HepG2 (cell line): ENCODE results near the gene REST. TPM values are rescaled to one million over a fixed set of nuclear protein-coding genes. Genes with fewer than 3 reads are reported as not detected.

ENCODE experiments used
- EZH2 ChIP-seq: conservative IDR thresholded peaks from 2 replicates; pipeline ENCODE4 v1.6.1; 2012; ENCODE audit warnings: mild to moderate bottlenecking, low read depth, low read length, moderate library complexity
- GTF2F1 ChIP-seq: fragments of 150-350 bp; IDR thresholded peaks from 2 replicates; pipeline ENCODE4 v1.6.1; 2014; ENCODE audit warnings: low read length
- KAT2B ChIP-seq: fragments of 150-350 bp; IDR thresholded peaks from 2 replicates; pipeline ENCODE4 v1.6.1; 2014; ENCODE audit warnings: low read depth, low read length, borderline replicate concordance
- MBNL3 ChIP-seq: fragments of 250-450 bp; sonication (Bioruptor Pico); conservative IDR thresholded peaks from 2 replicates; pipeline ENCODE4 v1.8.0; 2022; ENCODE audit warnings: mild to moderate bottlenecking, inconsistent platforms
- PHF8 ChIP-seq: sonication (generic); formaldehyde crosslinking; IDR thresholded peaks from 2 replicates; pipeline ENCODE4 v1.5.0; 2020; ENCODE audit warnings: missing genetic modification reagents
- WIZ ChIP-seq: sonication (generic); formaldehyde crosslinking; IDR thresholded peaks from 2 replicates; pipeline ENCODE4 v1.5.1; 2020; ENCODE audit warnings: mild to moderate bottlenecking, missing genetic modification reagents
- ZBTB8A ChIP-seq: sonication (generic); formaldehyde crosslinking; IDR thresholded peaks from 2 replicates; pipeline ENCODE4 v1.4.0; 2020; ENCODE audit warnings: mild to moderate bottlenecking, low read depth, missing genetic modification reagents, borderline replicate concordance
- ZNF207 ChIP-seq: fragments of 450-650 bp; IDR thresholded peaks from 2 replicates; pipeline ENCODE4 v1.6.1; 2016; ENCODE audit warnings: antibody characterized with exemption, borderline replicate concordance
- ZNF225 ChIP-seq: sonication (generic); formaldehyde crosslinking; IDR thresholded peaks from 2 replicates; pipeline ENCODE4 v1.4.0; 2020; ENCODE audit warnings: mild to moderate bottlenecking, missing genetic modification reagents
- ZNF274 ChIP-seq: sonication (generic); formaldehyde crosslinking; IDR thresholded peaks from 2 replicates; pipeline ENCODE4 v1.5.1; 2020; ENCODE audit warnings: mild to moderate bottlenecking, missing genetic modification reagents
- ZNF430 ChIP-seq: sonication (generic); formaldehyde crosslinking; IDR thresholded peaks from 2 replicates; pipeline ENCODE4 v1.9.0; 2021; ENCODE audit warnings: mild to moderate bottlenecking, missing genetic modification reagents
- ZNF713 ChIP-seq: sonication (generic); formaldehyde crosslinking; IDR thresholded peaks from 2 replicates; pipeline ENCODE4 v1.4.0; 2020; ENCODE audit warnings: mild to moderate bottlenecking, missing genetic modification reagents
- ZNF841 ChIP-seq: sonication (generic); formaldehyde crosslinking; IDR thresholded peaks from 2 replicates; pipeline ENCODE4 v1.8.1; 2023; ENCODE audit warnings: missing genetic modification reagents, borderline replicate concordance
- ZSCAN12 ChIP-seq: sonication (generic); formaldehyde crosslinking; IDR thresholded peaks from 2 replicates; pipeline ENCODE4 v1.9.0; 2021; ENCODE audit warnings: mild to moderate bottlenecking, missing genetic modification reagents
- polyA plus RNA-seq, 8 experiments: library from polyadenylated mRNA; depleted of rRNA in 3 of 8; stranded (reverse) in 7 of 8; unstranded in 1 of 8; fragments of >200 nt; fragmentation: Illumina TruSeq in 4 of 8; extraction: Trizol in 4 of 8; gene quantifications; 2 replicates each; pipeline versions ENCODE4 v1.2.1 to v1.2.3, GENCODE V29; 2011 to 2016; ENCODE audit warnings: low read depth in 4 of 8, missing spikeins in 1 of 8, mixed read lengths in 1 of 8; ENCODE audit not compliant: insufficient read depth in 1 of 8
- total RNA-seq, 5 experiments: library from RNA; depleted of rRNA; stranded (reverse); fragments of >200 nt; fragmentation: Illumina TruSeq; extraction: Trizol; gene quantifications; 2 replicates each; pipeline ENCODE4 v1.2.3, GENCODE V29; 2016; ENCODE audit warnings: low read depth in 1 of 5
- TF ChIP-seq, protein P1 (sequence below): sonication (generic); formaldehyde crosslinking; IDR thresholded peaks from 2 replicates; pipeline ENCODE4 v1.4.0; 2020; ENCODE audit warnings: missing genetic modification reagents, borderline replicate concordance
- TF ChIP-seq, protein P2 (sequence below): sonication (generic); formaldehyde crosslinking; IDR thresholded peaks from 2 replicates; pipeline ENCODE4 v1.4.0; 2020; ENCODE audit warnings: missing genetic modification reagents
- TF ChIP-seq, protein P3 (sequence below): sonication (generic); formaldehyde crosslinking; IDR thresholded peaks from 2 replicates; pipeline ENCODE4 v1.9.0; 2021; ENCODE audit warnings: missing genetic modification reagents, mild to moderate bottlenecking, borderline replicate concordance
- TF ChIP-seq, protein P4 (sequence below): sonication (generic); formaldehyde crosslinking; IDR thresholded peaks from 2 replicates; pipeline ENCODE4 v1.8.0; 2022; ENCODE audit warnings: mild to moderate bottlenecking, missing genetic modification reagents; ENCODE audit not compliant: insufficient replicate concordance
- TF ChIP-seq, protein P5 (sequence below): fragments of 450-650 bp; IDR thresholded peaks from 2 replicates; pipeline ENCODE4 v1.6.1; 2017

Gene REST
- total and polyA plus RNA-seq, 2 of the 13 experiments (the other 11 are each of a cell fraction or from before 2014, with no cell fraction given): 12.7 to 22.4 TPM

DNA sequence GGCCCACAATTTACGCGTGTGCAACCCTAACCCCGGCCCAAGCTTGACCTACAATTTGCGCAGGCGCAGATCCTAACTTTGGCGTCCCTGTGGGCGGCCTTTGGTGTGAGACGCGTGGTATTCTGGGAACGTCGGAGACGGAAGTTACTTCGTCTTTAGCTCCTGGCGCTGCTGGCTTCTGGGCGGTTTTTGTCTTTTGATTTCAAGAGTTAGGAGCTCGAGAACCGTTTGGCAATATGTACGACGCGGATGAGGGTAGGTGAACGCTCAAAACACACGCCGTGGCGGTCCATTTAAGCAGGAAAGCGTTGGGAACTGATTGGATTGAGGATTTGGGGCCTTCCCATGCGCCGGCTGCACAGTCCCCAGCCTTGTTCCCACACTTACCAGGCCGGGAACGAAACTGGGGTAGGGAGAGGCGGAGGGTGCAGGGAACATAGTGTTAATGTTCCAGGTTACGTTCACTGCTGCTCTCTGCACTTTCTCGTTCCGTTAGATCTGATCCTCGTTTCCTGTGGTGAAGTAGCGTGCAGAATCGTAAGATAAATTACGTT, 71.1 kb downstream of the REST start, which contains the start of gene POLR2B (continued):
- TF ChIP-seq, protein P1, sequence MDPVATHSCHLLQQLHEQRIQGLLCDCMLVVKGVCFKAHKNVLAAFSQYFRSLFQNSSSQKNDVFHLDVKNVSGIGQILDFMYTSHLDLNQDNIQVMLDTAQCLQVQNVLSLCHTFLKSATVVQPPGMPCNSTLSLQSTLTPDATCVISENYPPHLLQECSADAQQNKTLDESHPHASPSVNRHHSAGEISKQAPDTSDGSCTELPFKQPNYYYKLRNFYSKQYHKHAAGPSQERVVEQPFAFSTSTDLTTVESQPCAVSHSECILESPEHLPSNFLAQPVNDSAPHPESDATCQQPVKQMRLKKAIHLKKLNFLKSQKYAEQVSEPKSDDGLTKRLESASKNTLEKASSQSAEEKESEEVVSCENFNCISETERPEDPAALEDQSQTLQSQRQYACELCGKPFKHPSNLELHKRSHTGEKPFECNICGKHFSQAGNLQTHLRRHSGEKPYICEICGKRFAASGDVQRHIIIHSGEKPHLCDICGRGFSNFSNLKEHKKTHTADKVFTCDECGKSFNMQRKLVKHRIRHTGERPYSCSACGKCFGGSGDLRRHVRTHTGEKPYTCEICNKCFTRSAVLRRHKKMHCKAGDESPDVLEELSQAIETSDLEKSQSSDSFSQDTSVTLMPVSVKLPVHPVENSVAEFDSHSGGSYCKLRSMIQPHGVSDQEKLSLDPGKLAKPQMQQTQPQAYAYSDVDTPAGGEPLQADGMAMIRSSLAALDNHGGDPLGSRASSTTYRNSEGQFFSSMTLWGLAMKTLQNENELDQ: no peak
- peak; percentile 41; the same call in 1 of the 2 replicates for TF ChIP-seq ZNF225 (CRISPR knock-in tag)
- no peak for TF ChIP-seq ZNF841 (CRISPR knock-in tag)
- TF ChIP-seq MBNL3 (CRISPR knock-in tag): no peak
- no peak for TF ChIP-seq ZNF207
- TF ChIP-seq, protein P2, sequence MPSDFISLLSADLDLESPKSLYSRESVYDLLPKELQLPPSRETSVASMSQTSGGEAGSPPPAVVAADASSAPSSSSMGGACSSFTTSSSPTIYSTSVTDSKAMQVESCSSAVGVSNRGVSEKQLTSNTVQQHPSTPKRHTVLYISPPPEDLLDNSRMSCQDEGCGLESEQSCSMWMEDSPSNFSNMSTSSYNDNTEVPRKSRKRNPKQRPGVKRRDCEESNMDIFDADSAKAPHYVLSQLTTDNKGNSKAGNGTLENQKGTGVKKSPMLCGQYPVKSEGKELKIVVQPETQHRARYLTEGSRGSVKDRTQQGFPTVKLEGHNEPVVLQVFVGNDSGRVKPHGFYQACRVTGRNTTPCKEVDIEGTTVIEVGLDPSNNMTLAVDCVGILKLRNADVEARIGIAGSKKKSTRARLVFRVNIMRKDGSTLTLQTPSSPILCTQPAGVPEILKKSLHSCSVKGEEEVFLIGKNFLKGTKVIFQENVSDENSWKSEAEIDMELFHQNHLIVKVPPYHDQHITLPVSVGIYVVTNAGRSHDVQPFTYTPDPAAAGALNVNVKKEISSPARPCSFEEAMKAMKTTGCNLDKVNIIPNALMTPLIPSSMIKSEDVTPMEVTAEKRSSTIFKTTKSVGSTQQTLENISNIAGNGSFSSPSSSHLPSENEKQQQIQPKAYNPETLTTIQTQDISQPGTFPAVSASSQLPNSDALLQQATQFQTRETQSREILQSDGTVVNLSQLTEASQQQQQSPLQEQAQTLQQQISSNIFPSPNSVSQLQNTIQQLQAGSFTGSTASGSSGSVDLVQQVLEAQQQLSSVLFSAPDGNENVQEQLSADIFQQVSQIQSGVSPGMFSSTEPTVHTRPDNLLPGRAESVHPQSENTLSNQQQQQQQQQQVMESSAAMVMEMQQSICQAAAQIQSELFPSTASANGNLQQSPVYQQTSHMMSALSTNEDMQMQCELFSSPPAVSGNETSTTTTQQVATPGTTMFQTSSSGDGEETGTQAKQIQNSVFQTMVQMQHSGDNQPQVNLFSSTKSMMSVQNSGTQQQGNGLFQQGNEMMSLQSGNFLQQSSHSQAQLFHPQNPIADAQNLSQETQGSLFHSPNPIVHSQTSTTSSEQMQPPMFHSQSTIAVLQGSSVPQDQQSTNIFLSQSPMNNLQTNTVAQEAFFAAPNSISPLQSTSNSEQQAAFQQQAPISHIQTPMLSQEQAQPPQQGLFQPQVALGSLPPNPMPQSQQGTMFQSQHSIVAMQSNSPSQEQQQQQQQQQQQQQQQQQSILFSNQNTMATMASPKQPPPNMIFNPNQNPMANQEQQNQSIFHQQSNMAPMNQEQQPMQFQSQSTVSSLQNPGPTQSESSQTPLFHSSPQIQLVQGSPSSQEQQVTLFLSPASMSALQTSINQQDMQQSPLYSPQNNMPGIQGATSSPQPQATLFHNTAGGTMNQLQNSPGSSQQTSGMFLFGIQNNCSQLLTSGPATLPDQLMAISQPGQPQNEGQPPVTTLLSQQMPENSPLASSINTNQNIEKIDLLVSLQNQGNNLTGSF (CRISPR knock-in tag): no peak
- TF ChIP-seq PHF8 (CRISPR knock-in tag): peak; percentile 96
- no peak for TF ChIP-seq ZNF713 (CRISPR knock-in tag)
- TF ChIP-seq, protein P3, sequence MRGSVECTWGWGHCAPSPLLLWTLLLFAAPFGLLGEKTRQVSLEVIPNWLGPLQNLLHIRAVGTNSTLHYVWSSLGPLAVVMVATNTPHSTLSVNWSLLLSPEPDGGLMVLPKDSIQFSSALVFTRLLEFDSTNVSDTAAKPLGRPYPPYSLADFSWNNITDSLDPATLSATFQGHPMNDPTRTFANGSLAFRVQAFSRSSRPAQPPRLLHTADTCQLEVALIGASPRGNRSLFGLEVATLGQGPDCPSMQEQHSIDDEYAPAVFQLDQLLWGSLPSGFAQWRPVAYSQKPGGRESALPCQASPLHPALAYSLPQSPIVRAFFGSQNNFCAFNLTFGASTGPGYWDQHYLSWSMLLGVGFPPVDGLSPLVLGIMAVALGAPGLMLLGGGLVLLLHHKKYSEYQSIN (CRISPR knock-in tag): no peak
- TF ChIP-seq, protein P4, sequence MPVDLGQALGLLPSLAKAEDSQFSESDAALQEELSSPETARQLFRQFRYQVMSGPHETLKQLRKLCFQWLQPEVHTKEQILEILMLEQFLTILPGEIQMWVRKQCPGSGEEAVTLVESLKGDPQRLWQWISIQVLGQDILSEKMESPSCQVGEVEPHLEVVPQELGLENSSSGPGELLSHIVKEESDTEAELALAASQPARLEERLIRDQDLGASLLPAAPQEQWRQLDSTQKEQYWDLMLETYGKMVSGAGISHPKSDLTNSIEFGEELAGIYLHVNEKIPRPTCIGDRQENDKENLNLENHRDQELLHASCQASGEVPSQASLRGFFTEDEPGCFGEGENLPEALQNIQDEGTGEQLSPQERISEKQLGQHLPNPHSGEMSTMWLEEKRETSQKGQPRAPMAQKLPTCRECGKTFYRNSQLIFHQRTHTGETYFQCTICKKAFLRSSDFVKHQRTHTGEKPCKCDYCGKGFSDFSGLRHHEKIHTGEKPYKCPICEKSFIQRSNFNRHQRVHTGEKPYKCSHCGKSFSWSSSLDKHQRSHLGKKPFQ (CRISPR knock-in tag): no peak
- TF ChIP-seq KAT2B: no peak
- TF ChIP-seq GTF2F1: no peak
- TF ChIP-seq ZBTB8A (CRISPR knock-in tag): no peak
- no peak for TF ChIP-seq ZSCAN12 (CRISPR knock-in tag)
- peak; percentile 85 for TF ChIP-seq ZNF274 (CRISPR knock-in tag)
- TF ChIP-seq, protein P5, sequence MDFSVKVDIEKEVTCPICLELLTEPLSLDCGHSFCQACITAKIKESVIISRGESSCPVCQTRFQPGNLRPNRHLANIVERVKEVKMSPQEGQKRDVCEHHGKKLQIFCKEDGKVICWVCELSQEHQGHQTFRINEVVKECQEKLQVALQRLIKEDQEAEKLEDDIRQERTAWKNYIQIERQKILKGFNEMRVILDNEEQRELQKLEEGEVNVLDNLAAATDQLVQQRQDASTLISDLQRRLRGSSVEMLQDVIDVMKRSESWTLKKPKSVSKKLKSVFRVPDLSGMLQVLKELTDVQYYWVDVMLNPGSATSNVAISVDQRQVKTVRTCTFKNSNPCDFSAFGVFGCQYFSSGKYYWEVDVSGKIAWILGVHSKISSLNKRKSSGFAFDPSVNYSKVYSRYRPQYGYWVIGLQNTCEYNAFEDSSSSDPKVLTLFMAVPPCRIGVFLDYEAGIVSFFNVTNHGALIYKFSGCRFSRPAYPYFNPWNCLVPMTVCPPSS: no peak
- no peak for TF ChIP-seq ZNF430 (CRISPR knock-in tag)
- no peak for TF ChIP-seq EZH2
- no peak for TF ChIP-seq WIZ (CRISPR knock-in tag)
